ENCODE data around the gene TNIP1.

DNA sequence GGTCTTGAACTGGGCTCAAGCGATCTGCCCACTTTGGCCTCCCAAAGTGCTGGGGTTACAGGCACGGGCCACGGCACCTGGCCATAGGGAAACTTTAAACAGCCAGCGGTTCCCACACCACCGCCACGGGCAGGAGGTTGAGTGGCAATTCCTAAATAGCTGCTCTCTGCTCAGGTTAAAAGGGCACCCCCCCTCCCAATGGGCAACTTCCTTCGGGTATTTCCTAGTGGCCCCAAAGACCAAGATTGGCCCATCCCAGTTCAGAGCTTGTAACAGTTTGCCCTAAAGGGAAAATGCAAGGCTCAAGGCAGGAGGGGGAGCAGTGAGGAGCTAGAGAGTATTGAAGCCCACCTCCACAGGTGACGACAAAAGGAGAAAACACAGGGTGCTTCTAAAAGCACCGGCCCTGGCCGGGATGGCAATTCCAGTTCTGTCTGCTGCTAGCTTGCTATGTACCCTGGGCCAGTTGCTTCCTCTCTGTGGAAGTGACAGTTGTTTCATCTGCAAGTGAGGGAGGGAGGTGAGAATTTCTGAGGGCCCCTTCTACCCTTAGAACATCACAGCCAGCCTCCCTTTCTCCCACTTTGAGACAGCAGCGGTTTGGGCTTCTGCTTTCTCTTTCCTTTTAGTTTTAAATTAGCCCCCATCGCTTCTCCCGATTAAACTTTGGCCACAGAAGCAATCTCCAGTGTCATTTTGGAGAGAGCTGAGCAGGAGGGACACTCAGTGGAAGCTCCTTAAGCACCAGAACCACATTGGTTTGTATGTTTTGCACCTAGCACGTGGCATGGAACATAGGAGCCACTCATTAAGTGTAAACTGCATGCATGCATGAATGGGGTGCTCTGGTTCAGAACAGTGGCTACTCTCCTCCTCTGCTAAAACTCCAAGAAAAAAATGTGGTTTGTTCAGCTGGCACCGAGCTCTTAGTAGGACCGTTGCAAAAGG, 17.3 kb upstream of the TNIP1 start:
- TF ChIP-seq, protein P1, sequence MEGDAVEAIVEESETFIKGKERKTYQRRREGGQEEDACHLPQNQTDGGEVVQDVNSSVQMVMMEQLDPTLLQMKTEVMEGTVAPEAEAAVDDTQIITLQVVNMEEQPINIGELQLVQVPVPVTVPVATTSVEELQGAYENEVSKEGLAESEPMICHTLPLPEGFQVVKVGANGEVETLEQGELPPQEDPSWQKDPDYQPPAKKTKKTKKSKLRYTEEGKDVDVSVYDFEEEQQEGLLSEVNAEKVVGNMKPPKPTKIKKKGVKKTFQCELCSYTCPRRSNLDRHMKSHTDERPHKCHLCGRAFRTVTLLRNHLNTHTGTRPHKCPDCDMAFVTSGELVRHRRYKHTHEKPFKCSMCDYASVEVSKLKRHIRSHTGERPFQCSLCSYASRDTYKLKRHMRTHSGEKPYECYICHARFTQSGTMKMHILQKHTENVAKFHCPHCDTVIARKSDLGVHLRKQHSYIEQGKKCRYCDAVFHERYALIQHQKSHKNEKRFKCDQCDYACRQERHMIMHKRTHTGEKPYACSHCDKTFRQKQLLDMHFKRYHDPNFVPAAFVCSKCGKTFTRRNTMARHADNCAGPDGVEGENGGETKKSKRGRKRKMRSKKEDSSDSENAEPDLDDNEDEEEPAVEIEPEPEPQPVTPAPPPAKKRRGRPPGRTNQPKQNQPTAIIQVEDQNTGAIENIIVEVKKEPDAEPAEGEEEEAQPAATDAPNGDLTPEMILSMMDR (IDR thresholded peaks at IDR 0.05), result no peak
- TF ChIP-seq POLR2A (IDR thresholded peaks at IDR 0.05), result no peak

All from adrenal gland (tissue), 5 donors.